Heart left ventricle (tissue), 16 donors: ENCODE data around the gene KLF9. TPM values are rescaled to one million over a fixed set of nuclear protein-coding genes. Genes with fewer than 3 reads are reported as not detected.

ENCODE experiments used
- ATAC-seq, 4 donors: fragments of 200-7000 bp; cut with Tn5 transposase; one replicate each; pipeline ENCODE4 v1.9.1; 2020 to 2022; ENCODE audit warnings: moderate library complexity in 4 of 4, mild to moderate bottlenecking in 3 of 4, moderate number of reproducible peaks in 1 of 4
- DNase-seq, 5 donors: peaks; one replicate each; pipeline ENCODE4 v3.0.0-alpha.2; 2020
- H3K27ac ChIP-seq, 12 donors: fragments of 200-600 bp; sonication (generic) in 4 of 12; one replicate each; pipeline versions ENCODE4 v1.5.0 to v1.8.0; 2016 to 2022; ENCODE audit warnings: mild to moderate bottlenecking in 2 of 12
- H3K27me3 ChIP-seq, 9 donors: fragments of 200-600 bp; sonication (generic) in 2 of 9; one replicate each; pipeline versions ENCODE4 v1.5.1 to v1.8.0; 2016 to 2022; ENCODE audit warnings: mild to moderate bottlenecking in 3 of 9
- H3K36me3 ChIP-seq, 9 donors: fragments of 200-600 bp; sonication (generic) in 2 of 9; one replicate each; pipeline versions ENCODE4 v1.5.0 to v1.8.0; 2018 to 2022; ENCODE audit warnings: mild to moderate bottlenecking in 2 of 9
- H3K4me1 ChIP-seq, 12 donors: fragments of 200-600 bp; sonication (generic) in 4 of 12; one replicate each; pipeline versions ENCODE4 v1.5.0 to v1.8.0; 2016 to 2022; ENCODE audit warnings: mild to moderate bottlenecking in 3 of 12
- H3K4me3 ChIP-seq, 12 donors: fragments of 200-600 bp; sonication (generic) in 4 of 12; one replicate each; pipeline versions ENCODE4 v1.5.0 to v1.8.0; 2017 to 2022; ENCODE audit warnings: mild to moderate bottlenecking in 9 of 12, moderate library complexity in 4 of 12
- H3K9me3 ChIP-seq, 12 donors: fragments of 200-600 bp; sonication (generic) in 4 of 12; one replicate each; pipeline versions ENCODE4 v1.5.0 to v1.8.0; 2016 to 2022; ENCODE audit warnings: mild to moderate bottlenecking in 1 of 12
- CTCF ChIP-seq, 12 donors: fragments of 200-600 bp; sonication (generic) in 4 of 12; IDR thresholded peaks; one replicate each; pipeline versions ENCODE4 v1.5.0 to v1.8.0; 2018 to 2022; ENCODE audit warnings: antibody characterized with exemption in 12 of 12, mild to moderate bottlenecking in 5 of 12
- POLR2A ChIP-seq, 2 donors: fragments of 450-650 bp; IDR thresholded peaks; one replicate each; pipeline ENCODE4 v1.6.1; 2017; ENCODE audit warnings: antibody characterized with exemption in 2 of 2, mild to moderate bottlenecking in 2 of 2, moderate library complexity in 2 of 2
- WGBS, 4 donors: extraction: QIAGEN DNeasy Blood & Tissue Kit in 2 of 4; methylation state at CpG; one replicate each; pipeline versions ENCODE4 v1.1.5 to v1.1.7; 2013 to 2018; 5-methylcytosine and 5-hydroxymethylcytosine counted together
- intact Hi-C, 10 donors: fragments of 100-400 bp; cut with DNase I; formaldehyde crosslinking; loops; one replicate each; pipeline versions ENCODE4 v1.11.1 to v1.14.2; 2022
- polyA plus RNA-seq, 2 donors: library from polyadenylated mRNA; stranded (reverse); fragments of 200-250 nt; gene quantifications; one replicate each; pipeline ENCODE4 v1.2.3, GENCODE V29; 2013
- total RNA-seq, 9 donors: library from RNA; depleted of rRNA in 2 of 9; stranded (reverse); fragments of >200 nt in 2 of 9; fragmentation: NEBNext Ultra II Directional in 3 of 9; extraction: Animal tissue kit (Norgen Biotek cat#: 25700) in 3 of 9; gene quantifications; one replicate each; pipeline versions ENCODE4 v1.1.0 to v1.2.4, GENCODE V29; 2016 to 2023
- donor health status: ischemic (EF 13 %, LVEDD 7.1; RV severe dilation, severe dysfunction).
- donor health status: healthy with polysubstance abuse.
- donor health status: DM: no; HTN: yes; CAD: no.
- donor health status: DM: no; HTN: no; CAD: no.
- donor health status: ischemic (EF 25% LVEDD 6.9; RV normal size, moderate dysfunction).
- donor health status: ischemic (EF 25% LVEDD 5.7; RV mildly dilated, moderate dysfunction).
- donor health status: healthy.
- donor health status: DM: yes; HTN: yes; CAD: no.
- donor health status: ischemic (EF 35%, LVEDD 5.7; RV mildly dilated, moderate dysfunction).
- donor health status: nonischemic (EF 11% LVEDD 7.7; RV severe dilation, severe dysfunction).
- donor health status: DM: yes; HTN: yes; CAD: no.
- donor health status: PGD.
- donor health status: ischemic (EF 29% LVEDD 5.4; RV normal size, mild dysfunction).
- donor health status: nonischemic (EF 23%, LVEDD 6.1; RV moderate dilation, normal function).

Gene KLF9
- total and polyA plus RNA-seq, 11 donors: 25.8 to 74.8 (median 46.0) TPM

- H3K27ac ChIP-seq: peak overlapping the region; percentile 98 to 100 (median 100)
- H3K27me3 ChIP-seq: no peaks in the 10 kb centered on the region
- TF ChIP-seq CTCF (IDR thresholded peaks at IDR 0.05): no peak
- TF ChIP-seq POLR2A (IDR thresholded peaks at IDR 0.05): peak in 1 of 2 donors; percentile 67
- intact Hi-C loops: loop anchor here in 7 of 10 donors (1.0 to 10.0 kb wide), 8 partner anchors 8 to 1953 kb away; partner anchors contain the start of gene ZFAND5 (in 2 of the 7)
- H3K4me3 ChIP-seq: peak overlapping the region; percentile 76 to 99 (median 90)
- ATAC-seq (peak; percentile 55 to 72 (median 66)), DNase-seq (peak; percentile 77 to 90 (median 85))
- H3K36me3 ChIP-seq: peaks cover 0 to 4% (median 0%) of the 10 kb centered on the region in 9 donors
- WGBS, 4 donors: 0 to 1% (median 1%) methylated on average over 36 to 41 of the region's 41 CpGs
- peaks cover 14 to 66% (median 57%) of the 10 kb centered on the region in 12 donors for H3K4me1 ChIP-seq
- H3K9me3 ChIP-seq: no peaks in the 10 kb centered on the region
Measured at GRCh38 chr9:70411930-70412831, 2.3 kb downstream of the KLF9 start.

GRCh38 chr9:70411121-70411929 is 3.1 kb downstream of the KLF9 start:
- no peaks in the 10 kb centered on the region for H3K27me3 ChIP-seq
- DNase-seq (peak; percentile 52 to 88 (median 75)), ATAC-seq (peak; percentile 13 to 49 (median 36))
- H3K4me1 ChIP-seq: peaks cover 14 to 66% (median 58%) of the 10 kb centered on the region in 12 donors
- H3K4me3 ChIP-seq: peak overlapping the region; percentile 76 to 99 (median 90)
- 1 to 8% (median 2%) methylated on average over 15 of the region's 15 CpGs for WGBS, 4 donors
- peak overlapping the region; percentile 98 to 100 (median 100) for H3K27ac ChIP-seq
- H3K9me3 ChIP-seq: no peaks in the 10 kb centered on the region
- peak in 1 of 2 donors; percentile 43 for TF ChIP-seq POLR2A (IDR thresholded peaks at IDR 0.05)
- TF ChIP-seq CTCF (IDR thresholded peaks at IDR 0.05): no peak
- intact Hi-C loops: loop anchor here in 7 of 10 donors (2.0 to 10.0 kb wide), 6 partner anchors 15 to 1953 kb away; partner anchors contain the start of gene ZFAND5 (in 2 of the 7)
- H3K36me3 ChIP-seq: peaks cover 0 to 4% (median 0%) of the 10 kb centered on the region in 9 donors

- 0 to 3% (median 0%) methylated on average over 1 of the region's 1 CpG for WGBS, 4 donors
- intact Hi-C loops: loop anchor here in 7 of 10 donors (2.0 to 10.0 kb wide), 6 partner anchors 14 to 1954 kb away; partner anchors contain the start of gene ZFAND5 (in 2 of the 7)
Measured at GRCh38 chr9:70410368-70410767, 4.1 kb downstream of the KLF9 start.

More at GRCh38 chr9:70410368-70410767, 4.1 kb downstream of the KLF9 start:
- H3K27me3 ChIP-seq: no peaks in the 10 kb centered on the region
- ATAC-seq (no peak), DNase-seq (no peak)
- no peak for TF ChIP-seq POLR2A (IDR thresholded peaks at IDR 0.05)
- no peak for TF ChIP-seq CTCF (IDR thresholded peaks at IDR 0.05)
- H3K4me1 ChIP-seq: peaks cover 10 to 66% (median 59%) of the 10 kb centered on the region in 12 donors
- no peaks in the 10 kb centered on the region for H3K9me3 ChIP-seq
- H3K4me3 ChIP-seq: peak overlapping the region; percentile 76 to 99 (median 90)
- H3K27ac ChIP-seq: peak overlapping the region; percentile 98 to 100 (median 100)
- H3K36me3 ChIP-seq: peaks cover 0 to 4% (median 0%) of the 10 kb centered on the region in 9 donors
